ENCODE results near the gene FAM171A1.
"Not testable (repeated sequence)": the region's sequence is repeated elsewhere in the genome, so short reads cannot be mapped to it uniquely, and the experiment has no call there.

Gene FAM171A1

GRCh38 chr10:15342970-15343369 lies 28.1 kb downstream of the FAM171A1 start:
- no peak for DNase-seq

GRCh38 chr10:15341502-15342128 lies 29.5 kb downstream of the FAM171A1 start:
- no peak for DNase-seq

GRCh38 chr10:15339892-15340291 lies 31.2 kb downstream of the FAM171A1 start:
- DNase-seq: no peak

GRCh38 chr10:15337441-15337923 lies 33.6 kb downstream of the FAM171A1 start:
- DNase-seq: not testable (repeated sequence)

- DNase-seq: no peak
Observed at GRCh38 chr10:15336211-15336610, 34.9 kb downstream of the FAM171A1 start.

GRCh38 chr10:15335508-15335907 lies 35.6 kb downstream of the FAM171A1 start:
- no peak for DNase-seq

- no peak for DNase-seq
Observed at GRCh38 chr10:15334650-15335323, 36.3 kb downstream of the FAM171A1 start.

GRCh38 chr10:15333909-15334649 lies 37.0 kb downstream of the FAM171A1 start:
- DNase-seq: no peak

GRCh38 chr10:15333181-15333580 lies 37.9 kb downstream of the FAM171A1 start:
- not testable (repeated sequence) for DNase-seq

GRCh38 chr10:15331461-15331860 lies 39.6 kb downstream of the FAM171A1 start:
- DNase-seq: no peak

- DNase-seq: no peak
Observed at GRCh38 chr10:15329437-15329836, 41.7 kb downstream of the FAM171A1 start.

GRCh38 chr10:15325944-15326284 lies 45.2 kb downstream of the FAM171A1 start:
- DNase-seq: no peak

- DNase-seq: no peak
Observed at GRCh38 chr10:15325243-15325943, 45.7 kb downstream of the FAM171A1 start.

- no peak for DNase-seq
Observed at GRCh38 chr10:15324611-15325010, 46.5 kb downstream of the FAM171A1 start.

- DNase-seq: no peak
Observed at GRCh38 chr10:15324113-15324512, 47.0 kb downstream of the FAM171A1 start.

- no peak for DNase-seq
Observed at GRCh38 chr10:15322356-15322755, 48.7 kb downstream of the FAM171A1 start.

- DNase-seq: no peak
Observed at GRCh38 chr10:15321431-15322341, 49.4 kb downstream of the FAM171A1 start.

GRCh38 chr10:15320522-15321203 lies 50.4 kb downstream of the FAM171A1 start:
- no peak for DNase-seq

- DNase-seq: no peak
Observed at GRCh38 chr10:15320118-15320517, 51.0 kb downstream of the FAM171A1 start.

- no peak for DNase-seq
Observed at GRCh38 chr10:15316871-15317464, 54.1 kb downstream of the FAM171A1 start.

GRCh38 chr10:15316145-15316544 lies 54.9 kb downstream of the FAM171A1 start:
- DNase-seq: no peak
